Coronary artery (tissue), 2 donors: ENCODE data around the gene CERS6.

Experiments used
- DNase-seq: peaks from one replicate; pipeline ENCODE4 v3.0.0-alpha.2; 2017; ENCODE audit warnings: low spot score
- H3K27ac ChIP-seq, 2 donors: fragments of 200-600 bp; sonication (generic); one replicate each; pipeline ENCODE4 v1.5.1; 2016 to 2019
- H3K4me3 ChIP-seq: fragments of 200-600 bp; sonication (generic); 2 replicates; pipeline ENCODE4 v1.5.1; 2016; ENCODE audit warnings: mild to moderate bottlenecking, moderate library complexity
- TF ChIP-seq, protein P1 (sequence below): fragments of 200-600 bp; sonication (generic); IDR thresholded peaks from one replicate; pipeline ENCODE4 v1.5.1; 2019; ENCODE audit warnings: antibody characterized with exemption

The CERS6 gene

DNA sequence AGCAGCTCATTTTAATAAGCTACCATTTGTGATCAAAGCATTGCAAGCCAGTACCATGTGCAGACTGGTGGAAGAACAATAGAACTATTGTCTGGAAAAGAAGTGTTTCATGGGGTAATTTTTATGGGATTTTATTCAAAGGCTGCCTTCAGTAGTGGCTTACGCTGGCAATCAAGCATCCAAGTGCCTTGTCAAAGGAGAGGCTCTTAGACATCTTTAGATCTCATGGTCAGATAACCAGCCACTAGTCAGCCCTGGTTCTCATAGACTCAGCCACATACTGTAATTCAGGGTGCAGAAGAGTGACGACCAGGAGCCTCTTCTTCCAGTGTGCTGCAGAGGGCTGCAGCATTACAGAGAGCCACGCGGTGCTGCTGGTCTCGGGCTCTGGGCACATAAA is 247.9 kb downstream of the CERS6 start:
- no peak for DNase-seq
- no peak overlapping the region for H3K27ac ChIP-seq
- no peak overlapping the region for H3K4me3 ChIP-seq
- TF ChIP-seq, protein P1, sequence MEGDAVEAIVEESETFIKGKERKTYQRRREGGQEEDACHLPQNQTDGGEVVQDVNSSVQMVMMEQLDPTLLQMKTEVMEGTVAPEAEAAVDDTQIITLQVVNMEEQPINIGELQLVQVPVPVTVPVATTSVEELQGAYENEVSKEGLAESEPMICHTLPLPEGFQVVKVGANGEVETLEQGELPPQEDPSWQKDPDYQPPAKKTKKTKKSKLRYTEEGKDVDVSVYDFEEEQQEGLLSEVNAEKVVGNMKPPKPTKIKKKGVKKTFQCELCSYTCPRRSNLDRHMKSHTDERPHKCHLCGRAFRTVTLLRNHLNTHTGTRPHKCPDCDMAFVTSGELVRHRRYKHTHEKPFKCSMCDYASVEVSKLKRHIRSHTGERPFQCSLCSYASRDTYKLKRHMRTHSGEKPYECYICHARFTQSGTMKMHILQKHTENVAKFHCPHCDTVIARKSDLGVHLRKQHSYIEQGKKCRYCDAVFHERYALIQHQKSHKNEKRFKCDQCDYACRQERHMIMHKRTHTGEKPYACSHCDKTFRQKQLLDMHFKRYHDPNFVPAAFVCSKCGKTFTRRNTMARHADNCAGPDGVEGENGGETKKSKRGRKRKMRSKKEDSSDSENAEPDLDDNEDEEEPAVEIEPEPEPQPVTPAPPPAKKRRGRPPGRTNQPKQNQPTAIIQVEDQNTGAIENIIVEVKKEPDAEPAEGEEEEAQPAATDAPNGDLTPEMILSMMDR = no peak

DNA sequence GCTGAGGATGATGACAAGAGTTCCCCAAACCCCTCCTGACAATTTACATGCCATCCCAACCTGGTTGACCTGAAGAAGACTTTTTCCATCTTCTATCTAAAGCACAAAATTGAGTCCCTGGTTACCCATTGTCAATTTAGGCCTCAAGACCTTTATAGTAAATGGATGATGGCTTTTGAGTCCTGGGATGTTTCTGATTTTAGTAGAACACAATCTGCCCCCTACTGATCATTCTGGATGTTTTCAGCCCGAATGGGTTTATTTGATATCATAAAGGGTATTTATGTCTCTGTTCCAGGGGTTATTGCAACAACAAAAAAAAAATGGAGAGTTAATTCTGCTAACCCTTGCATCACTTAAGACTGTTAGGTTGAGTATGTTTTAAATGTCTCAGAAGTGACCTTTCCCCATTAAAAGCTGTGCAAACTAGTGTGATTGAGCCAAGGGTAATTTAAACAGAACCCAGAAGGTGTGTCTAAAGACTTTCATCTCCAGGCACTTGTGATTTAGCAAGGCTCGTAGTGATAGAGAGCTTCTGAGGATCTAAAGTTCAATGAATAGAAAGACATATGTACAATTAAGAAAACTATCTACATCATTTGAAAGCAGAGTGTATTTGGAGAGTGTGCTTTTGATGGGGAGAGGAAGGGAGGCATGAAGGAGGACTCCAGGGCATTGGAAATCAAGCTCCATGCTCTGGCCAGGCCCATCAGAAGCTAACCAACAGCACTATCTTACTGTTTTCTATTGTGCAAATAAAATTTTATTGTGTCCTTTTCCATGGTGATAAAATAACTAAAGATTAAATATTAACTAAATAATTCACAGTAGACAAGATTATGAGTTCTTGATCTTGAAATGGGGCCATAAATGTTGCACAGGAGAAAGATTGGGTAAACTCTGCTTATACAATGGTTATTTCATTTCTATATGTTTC is 249.7 kb downstream of the CERS6 start:
- DNase-seq = no peak
- Histone ChIP-seq H3K27ac (no peak overlapping the region), H3K4me3 (no peak overlapping the region)
- TF ChIP-seq, protein P1 = no peak

DNA sequence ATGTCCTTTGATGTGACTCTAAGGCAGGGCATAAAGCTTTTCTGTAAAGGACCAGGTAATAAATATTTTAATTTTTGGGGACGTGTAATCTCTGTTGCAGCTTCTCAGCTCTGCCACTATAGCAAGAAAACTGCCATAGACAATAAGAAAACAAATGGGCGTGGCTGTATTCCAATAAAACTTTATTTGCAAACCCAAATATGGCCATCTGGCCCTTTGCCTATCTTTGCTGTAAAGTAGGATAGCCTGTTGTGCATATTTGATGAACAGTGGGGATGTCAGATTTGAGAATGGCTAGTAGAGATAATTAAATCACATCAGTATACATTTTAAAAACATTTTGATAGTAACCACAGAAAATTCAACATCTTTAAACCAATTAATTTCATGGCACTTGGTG is 250.7 kb downstream of the CERS6 start:
- Histone ChIP-seq H3K4me3 (no peak overlapping the region), H3K27ac (no peak overlapping the region)
- TF ChIP-seq, protein P1 = no peak
- DNase-seq = no peak

DNA sequence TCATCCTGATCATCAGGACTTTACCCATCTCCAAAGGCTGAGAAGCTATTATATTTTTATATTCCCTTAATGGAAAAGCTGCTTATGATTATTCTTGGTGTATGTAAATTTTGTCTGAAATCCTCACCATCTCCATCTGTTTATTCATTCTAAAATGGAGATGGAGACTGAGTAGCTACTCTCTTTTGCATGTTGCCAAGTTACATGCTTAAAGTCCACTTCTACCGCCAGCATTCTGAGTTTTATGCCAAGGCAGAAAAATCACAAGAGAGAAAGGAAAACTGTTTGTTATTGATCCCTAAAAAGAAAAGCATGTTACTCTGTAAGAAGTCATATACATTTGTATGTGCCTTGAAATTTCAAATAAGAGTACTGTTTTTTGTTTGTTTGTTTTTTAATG is 252.0 kb downstream of the CERS6 start:
- Histone ChIP-seq H3K4me3 (no peak overlapping the region), H3K27ac (no peak overlapping the region)
- DNase-seq = no peak

DNA sequence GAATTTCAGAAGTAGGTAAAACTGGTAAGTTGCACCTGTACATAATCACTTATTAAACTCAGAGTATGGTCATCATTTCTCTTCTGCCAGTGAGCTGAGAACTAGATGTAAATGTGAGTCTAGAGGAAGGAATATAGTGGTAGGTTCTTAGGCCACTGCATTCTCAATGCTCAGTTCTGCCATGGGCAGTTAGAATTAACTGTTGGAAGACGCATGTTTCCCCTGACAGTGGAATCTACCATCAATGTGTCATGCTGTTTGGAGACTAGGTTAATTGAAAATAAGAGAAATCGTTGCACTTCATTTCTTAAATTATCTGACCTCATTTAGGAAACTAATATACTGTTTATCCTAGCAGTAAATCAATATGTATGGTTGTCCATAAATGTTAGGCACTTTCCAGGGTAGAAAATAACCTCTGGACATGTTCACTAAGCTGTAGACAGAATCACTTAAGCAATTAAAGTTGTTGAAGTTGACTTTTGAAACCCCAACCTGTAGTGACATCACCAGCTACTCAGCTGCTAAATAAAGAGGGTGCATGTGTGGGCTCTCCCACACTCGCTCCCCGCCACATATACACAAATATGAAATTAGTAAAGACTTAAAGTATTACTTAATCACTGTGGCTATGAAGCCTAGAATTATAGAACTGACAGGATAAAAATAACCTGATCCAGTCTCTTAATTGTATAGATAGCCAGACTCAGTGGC is 254.8 kb downstream of the CERS6 start:
- Histone ChIP-seq H3K27ac (no peak overlapping the region), H3K4me3 (no peak overlapping the region)
- DNase-seq = no peak
- TF ChIP-seq, protein P1 = no peak

More for the DNA sequence above, 252.0 kb downstream of the CERS6 start:
- TF ChIP-seq, protein P1 = no peak

DNA sequence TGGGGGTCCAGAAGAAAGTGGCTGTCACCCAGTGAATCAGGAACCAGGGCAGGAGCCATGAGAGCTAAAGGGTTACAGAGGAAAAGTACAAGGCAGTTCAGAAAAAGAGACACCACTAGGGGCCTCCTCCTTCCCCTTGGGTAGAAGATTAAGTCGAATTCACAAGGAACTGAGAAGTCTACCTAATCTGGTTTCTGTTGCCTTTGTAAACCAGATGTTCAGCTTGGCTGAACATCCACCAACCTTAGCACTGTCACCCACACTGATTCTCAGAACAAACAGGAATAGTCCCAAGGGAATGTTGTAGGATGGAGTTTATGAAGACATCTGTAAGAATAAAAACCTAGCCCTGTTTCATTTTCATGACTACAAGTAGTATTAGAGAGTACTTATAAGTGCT is 256.0 kb downstream of the CERS6 start:
- no peak overlapping the region for H3K27ac ChIP-seq
- TF ChIP-seq, protein P1 = no peak
- DNase-seq = no peak
- H3K4me3 ChIP-seq = no peak overlapping the region
